ENCODE measurements around the gene RPL35A. TPM values are rescaled to one million over a fixed set of nuclear protein-coding genes. Genes with fewer than 3 reads are reported as not detected.

RPL35A gene
- total RNA-seq, 2 donors from 2014 or later: 1,211 to 1,450 TPM

- Mint-ChIP-seq H3K27ac (peak overlapping the region; percentile 100), H3K4me3 (peak overlapping the region; percentile 97), H3K36me3 (ENCODE audit: low read depth) (peaks cover 48% of the 10 kb centered on the region), H3K9me3 (no peaks in the 10 kb centered on the region), H3K4me1 (peaks cover 11% of the 10 kb centered on the region), H3K27me3 (ENCODE audit: insufficient read depth) (peaks cover 6% of the 10 kb centered on the region)
- Histone ChIP-seq H3K9me3 (ENCODE audit: control insufficient read depth, low read length) (no peaks in the 10 kb centered on the region), H3K27me3 (ENCODE audit: control insufficient read depth, insufficient read depth, low read length, poor library complexity, severe bottlenecking) (no peaks in the 10 kb centered on the region), H3K9ac (ENCODE audit: extremely low read depth, low read length, poor library complexity, severe bottlenecking) (peak overlapping the region; percentile 97), H3K4me1 (ENCODE audit: control insufficient read depth, insufficient read depth, low read length) (peaks cover 6% of the 10 kb centered on the region), H3K27ac (ENCODE audit: low read depth, low read length) (peak overlapping the region; percentile 99), H3K36me3 (ENCODE audit: control insufficient read depth, insufficient read depth, low read length) (peaks cover 50% of the 10 kb centered on the region), H3K4me3 (ENCODE audit: low read length) (peak overlapping the region; percentile 94)
- TF ChIP-seq CTCF (conservative IDR thresholded peaks at IDR 0.05): no peak
- DNase-seq: no peak
- 1% methylated on average over 8 to 11 of the region's 11 CpGs for WGBS, 2 experiments (ENCODE audit: insufficient coverage in 1 of 2, insufficient read length in 1 of 2)
Observed at GRCh38 chr3:197950677-197951061, 679 bp downstream of the RPL35A start.

GRCh38 chr3:197951392-197951990, 1.5 kb downstream of the RPL35A start:
- peaks cover 56% of the 10 kb centered on the region for H3K36me3 Mint-ChIP-seq (ENCODE audit: low read depth)
- Histone ChIP-seq H3K9me3 (ENCODE audit: control insufficient read depth, low read length) (no peaks in the 10 kb centered on the region), H3K27me3 (ENCODE audit: control insufficient read depth, insufficient read depth, low read length, poor library complexity, severe bottlenecking) (no peaks in the 10 kb centered on the region), H3K4me3 (ENCODE audit: low read length) (peak overlapping the region; percentile 94), H3K36me3 (ENCODE audit: control insufficient read depth, insufficient read depth, low read length) (peaks cover 58% of the 10 kb centered on the region), H3K9ac (ENCODE audit: extremely low read depth, low read length, poor library complexity, severe bottlenecking) (peak overlapping the region; percentile 97), H3K4me1 (ENCODE audit: control insufficient read depth, insufficient read depth, low read length) (peaks cover 6% of the 10 kb centered on the region), H3K27ac (ENCODE audit: low read depth, low read length) (no peak overlapping the region)
- peak overlapping the region; percentile 100 for H3K27ac Mint-ChIP-seq
- no peak for TF ChIP-seq CTCF (conservative IDR thresholded peaks at IDR 0.05)
- H3K27me3 Mint-ChIP-seq (ENCODE audit: insufficient read depth): peaks cover 6% of the 10 kb centered on the region
- peak overlapping the region; percentile 97 for H3K4me3 Mint-ChIP-seq
- peaks cover 11% of the 10 kb centered on the region for H3K4me1 Mint-ChIP-seq
- 87% methylated on average over 11 to 21 of the region's 21 CpGs for WGBS, 2 experiments (ENCODE audit: insufficient coverage in 1 of 2, insufficient read length in 1 of 2)
- H3K9me3 Mint-ChIP-seq: no peaks in the 10 kb centered on the region
- DNase-seq: no peak

GRCh38 chr3:197952440-197952839, 2.5 kb downstream of the RPL35A start:
- Mint-ChIP-seq H3K36me3 (ENCODE audit: low read depth) (peaks cover 56% of the 10 kb centered on the region), H3K9me3 (no peaks in the 10 kb centered on the region), H3K27me3 (ENCODE audit: insufficient read depth) (peaks cover 4% of the 10 kb centered on the region), H3K4me3 (peak overlapping the region; percentile 97), H3K27ac (peak overlapping the region; percentile 75), H3K4me1 (peaks cover 11% of the 10 kb centered on the region)
- no peaks in the 10 kb centered on the region for H3K27me3 ChIP-seq (ENCODE audit: control insufficient read depth, insufficient read depth, low read length, poor library complexity, severe bottlenecking)
- no peak for TF ChIP-seq CTCF (conservative IDR thresholded peaks at IDR 0.05)
- whole genome bisulfite sequencing, 2 experiments (ENCODE audit: insufficient coverage in 1 of 2, insufficient read length in 1 of 2): 92 to 95% methylated on average over 9 of the region's 9 CpGs
- H3K9ac ChIP-seq (ENCODE audit: extremely low read depth, low read length, poor library complexity, severe bottlenecking): no peak overlapping the region
- H3K4me3 ChIP-seq (ENCODE audit: low read length): peak overlapping the region; percentile 94
- no peaks in the 10 kb centered on the region for H3K9me3 ChIP-seq (ENCODE audit: control insufficient read depth, low read length)
- DNase-seq: no peak
- peaks cover 62% of the 10 kb centered on the region for H3K36me3 ChIP-seq (ENCODE audit: control insufficient read depth, insufficient read depth, low read length)
- H3K4me1 ChIP-seq (ENCODE audit: control insufficient read depth, insufficient read depth, low read length): peaks cover 6% of the 10 kb centered on the region
- no peak overlapping the region for H3K27ac ChIP-seq (ENCODE audit: low read depth, low read length)
